ENCODE data around the gene MPIG6B.

MPIG6B gene

DNA sequence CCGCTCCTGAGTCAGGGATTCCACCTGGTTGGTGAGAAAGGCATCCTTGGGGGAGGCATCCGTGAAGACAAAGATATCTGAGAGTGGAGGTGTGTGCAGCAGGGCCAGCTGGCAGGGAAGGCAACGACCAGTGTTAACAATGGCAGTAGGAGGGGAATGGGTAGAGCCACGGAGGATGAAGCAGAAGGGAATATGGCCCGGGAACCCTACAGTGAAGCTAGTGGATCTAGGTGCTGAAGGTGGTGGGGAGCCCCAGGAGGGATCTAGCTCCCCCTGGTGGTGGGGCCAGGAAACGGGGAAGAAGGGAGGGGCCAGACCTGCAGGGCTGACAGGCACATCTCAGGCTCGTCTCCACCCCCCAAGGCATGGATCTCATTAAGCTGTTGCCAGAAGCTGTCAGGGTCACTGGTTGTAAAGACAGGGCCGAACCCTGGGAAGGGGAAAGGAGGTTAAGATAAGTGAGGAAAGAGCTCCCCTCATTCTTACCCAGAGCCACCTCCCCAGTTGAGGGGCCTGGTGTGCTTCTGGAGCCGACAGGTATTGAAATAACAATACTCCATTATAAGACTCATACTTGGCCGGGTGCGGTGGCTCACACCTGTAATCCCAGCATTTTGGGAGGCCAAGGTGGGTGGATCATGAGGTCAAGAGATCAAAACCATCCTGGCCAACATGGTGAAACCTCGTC is 46.7 kb downstream of the MPIG6B start:
- DNase-seq, result peak; percentile 84

DNA sequence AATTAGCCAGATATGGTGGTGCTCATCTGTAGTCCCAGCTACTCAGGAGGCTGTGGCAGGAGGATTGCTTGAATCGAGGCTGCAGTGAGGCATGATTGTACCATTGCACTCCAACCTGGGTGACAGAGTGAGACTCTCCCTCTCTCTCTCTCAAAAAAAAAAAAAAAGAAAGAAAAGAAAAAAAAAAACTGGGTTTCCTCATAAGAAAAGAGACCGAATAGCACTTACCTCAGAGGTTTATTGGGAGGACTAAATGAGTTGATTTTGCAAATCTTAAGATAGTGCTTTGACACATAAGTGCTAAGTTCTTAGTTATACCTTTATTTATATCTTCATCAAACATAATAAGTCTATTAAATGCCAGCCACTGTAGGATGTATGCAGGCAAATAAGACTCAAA is 47.7 kb downstream of the MPIG6B start:
- DNase-seq, result no peak

DNA sequence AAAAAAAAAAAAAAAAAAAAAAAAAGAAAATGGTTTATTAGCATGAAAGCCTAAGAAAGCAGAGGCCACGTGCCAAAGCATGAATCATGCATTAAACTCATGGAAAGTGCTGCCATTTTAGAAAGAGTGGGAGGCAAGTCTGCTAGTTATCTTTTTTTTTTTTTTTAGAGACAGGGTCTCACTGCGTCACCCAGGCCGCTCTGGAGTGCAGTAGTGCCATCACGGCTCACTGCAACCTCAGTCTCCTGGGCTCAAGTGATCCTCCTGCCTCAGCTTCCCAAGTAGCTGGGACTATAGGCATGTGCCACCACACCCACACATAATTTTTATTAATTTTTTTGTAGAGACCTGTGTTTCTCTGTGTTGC is 48.8 kb downstream of the MPIG6B start:
- peak in 1 of 2 donors; percentile 18 for DNase-seq

DNA sequence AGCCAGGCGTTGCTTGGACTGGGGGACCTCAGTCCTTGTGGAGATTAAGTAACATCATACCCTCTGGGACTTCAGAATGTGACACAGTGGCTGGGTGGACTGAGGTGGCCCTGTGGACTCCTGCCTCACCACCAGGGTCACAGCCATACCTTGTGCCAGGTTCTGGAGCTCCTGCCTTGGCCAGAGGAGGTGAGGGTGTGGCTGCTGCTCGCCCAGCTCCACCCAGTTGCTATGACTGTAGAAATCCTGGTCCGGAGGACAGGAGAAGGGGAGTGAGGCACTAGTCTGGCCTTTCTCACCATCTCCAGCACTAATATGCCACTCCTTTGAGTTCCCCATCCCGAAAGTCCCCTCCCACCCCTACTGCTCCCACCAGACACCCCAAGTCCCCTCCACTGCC is 52.0 kb downstream of the MPIG6B start:
- DNase-seq, result no peak

DNA sequence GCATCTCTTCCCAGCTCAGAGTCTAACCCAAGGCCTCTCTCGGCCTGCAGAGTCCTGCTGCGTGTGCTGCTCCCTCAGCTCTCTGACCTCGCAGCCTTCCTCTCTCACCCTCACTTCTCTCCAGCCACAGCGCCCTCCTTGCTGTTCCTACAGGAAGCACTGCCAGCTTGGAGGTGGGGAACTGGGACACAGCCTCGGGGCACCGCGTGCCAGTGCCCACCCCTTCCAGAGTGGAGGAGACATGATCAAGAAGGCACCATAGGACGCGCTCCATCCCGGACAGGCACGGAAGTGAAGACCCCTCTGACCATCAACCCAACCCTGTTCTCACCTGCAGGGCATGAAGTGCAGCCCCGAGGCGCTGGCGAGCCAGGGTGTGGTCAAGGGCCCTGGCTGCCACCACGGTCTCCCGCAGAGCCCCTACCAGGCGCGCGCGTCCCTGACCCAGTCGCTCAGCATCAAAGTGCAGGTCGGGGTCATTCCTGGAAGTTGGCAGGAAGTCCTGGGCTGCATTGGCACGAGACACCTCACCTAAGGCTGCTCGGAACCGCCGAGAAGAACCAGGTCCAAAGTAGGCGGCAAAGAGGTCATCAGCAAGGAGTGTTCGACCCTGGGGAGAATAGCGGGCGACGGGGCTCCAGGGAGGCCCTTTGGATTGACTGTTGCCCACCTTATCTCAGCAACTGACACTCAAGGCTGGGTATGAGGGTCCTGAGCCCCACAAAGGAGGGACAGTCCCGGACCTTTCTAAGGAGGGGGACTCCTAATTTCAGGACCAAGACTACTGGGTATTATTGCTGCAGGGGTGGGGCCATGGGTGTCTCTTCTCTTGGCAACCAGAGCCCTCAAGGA is 52.7 kb downstream of the MPIG6B start:
- no peak for DNase-seq
